IPS DF 4.7 (cell line): ENCODE measurements around the gene HS1BP3.

ENCODE experiments used
- DNase-seq: peaks from one replicate; pipeline ENCODE4 v3.0.0-alpha.2; 2013; ENCODE audit warnings: low spot score; ENCODE audit errors: extremely low read depth

Gene HS1BP3

GRCh38 chr2:20647738-20648137 is 3.2 kb downstream of the HS1BP3 start:
- no peak for DNase-seq

- DNase-seq, result no peak
Measured at GRCh38 chr2:20647211-20647610, 3.7 kb downstream of the HS1BP3 start.

GRCh38 chr2:20646446-20646845 is 4.5 kb downstream of the HS1BP3 start:
- DNase-seq, result no peak

GRCh38 chr2:20645761-20646160 is 5.1 kb downstream of the HS1BP3 start:
- no peak for DNase-seq

GRCh38 chr2:20645301-20645701 is 5.6 kb downstream of the HS1BP3 start:
- DNase-seq, result no peak

- DNase-seq, result no peak
Measured at GRCh38 chr2:20643826-20644225, 7.1 kb downstream of the HS1BP3 start.

- no peak for DNase-seq
Measured at GRCh38 chr2:20643060-20643459, 7.8 kb downstream of the HS1BP3 start.

GRCh38 chr2:20642055-20642971 is 8.6 kb downstream of the HS1BP3 start:
- no peak for DNase-seq

GRCh38 chr2:20641123-20641985 is 9.5 kb downstream of the HS1BP3 start:
- DNase-seq, result no peak

- DNase-seq, result no peak
Measured at GRCh38 chr2:20640411-20641122, 10.3 kb downstream of the HS1BP3 start.

GRCh38 chr2:20638646-20639430 is 12.1 kb downstream of the HS1BP3 start:
- DNase-seq, result no peak

- DNase-seq, result no peak
Measured at GRCh38 chr2:20638014-20638413, 12.9 kb downstream of the HS1BP3 start.

GRCh38 chr2:20637147-20637546 is 13.8 kb downstream of the HS1BP3 start:
- DNase-seq, result no peak

GRCh38 chr2:20635675-20636584 is 15.0 kb downstream of the HS1BP3 start:
- no peak for DNase-seq

- DNase-seq, result no peak
Measured at GRCh38 chr2:20635113-20635510, 15.8 kb downstream of the HS1BP3 start.

- no peak for DNase-seq
Measured at GRCh38 chr2:20634507-20635112, 16.3 kb downstream of the HS1BP3 start.

- DNase-seq, result no peak
Measured at GRCh38 chr2:20633794-20634506, 16.9 kb downstream of the HS1BP3 start.

GRCh38 chr2:20633001-20633400 is 17.9 kb downstream of the HS1BP3 start:
- DNase-seq, result no peak
